ENCODE results near the gene TMEM120A.

TMEM120A gene

DNA sequence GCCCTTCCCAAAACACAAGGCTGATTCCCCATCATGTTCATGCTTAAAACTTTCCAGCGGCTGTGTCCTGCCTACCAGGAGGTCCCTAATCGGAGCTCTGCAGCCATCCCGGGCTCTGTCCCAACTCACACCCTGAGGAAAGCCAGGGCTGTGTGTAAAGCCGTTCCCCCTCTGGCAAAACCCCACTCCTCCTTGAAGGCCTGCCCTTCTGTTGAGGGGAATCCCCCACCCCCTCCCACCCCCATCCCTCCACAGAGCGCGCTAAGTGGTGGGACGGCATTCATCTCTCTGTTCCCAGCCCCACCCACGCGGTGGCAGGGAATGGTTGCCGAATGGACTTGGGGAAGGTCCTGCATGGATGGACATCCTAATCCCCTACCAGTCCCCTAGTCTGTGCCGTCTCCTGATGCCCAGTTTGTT, 667 bp upstream of the TMEM120A start:
- DNase-seq (ENCODE audit: low spot score): no peak

DNA sequence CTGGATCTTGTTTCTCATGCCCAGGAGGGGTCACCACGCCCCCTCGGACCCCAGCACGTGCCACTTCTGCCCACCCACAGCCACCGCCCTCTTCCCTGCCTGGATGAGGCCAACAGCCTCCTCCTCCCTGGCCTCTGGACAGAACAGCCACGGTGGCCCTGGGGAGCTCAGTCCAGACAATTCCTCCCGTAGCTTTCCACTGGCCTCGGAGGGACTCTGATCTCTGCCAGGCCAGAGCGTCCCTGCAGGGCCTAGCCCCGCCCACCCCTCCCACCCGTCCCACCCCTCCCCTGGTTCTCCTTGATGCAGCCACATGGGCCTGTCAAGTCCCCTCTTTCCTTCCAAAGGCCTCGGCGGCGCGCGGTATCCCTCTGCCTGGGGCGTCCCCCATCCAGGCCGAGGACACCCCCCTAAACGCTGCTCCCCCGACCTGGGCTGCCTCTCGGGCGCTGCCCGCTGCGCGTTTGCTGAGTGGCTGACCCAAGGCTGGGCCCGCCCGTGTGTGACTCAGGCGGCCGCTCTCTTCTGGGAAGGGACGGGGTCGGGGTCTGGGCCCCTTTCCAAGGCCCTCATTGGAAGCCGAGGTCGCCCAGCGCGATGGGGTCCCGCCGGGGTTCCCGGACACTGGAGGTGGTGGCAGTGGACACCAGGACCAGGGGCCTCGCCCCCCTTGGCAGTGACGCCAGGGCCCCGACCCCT, 557 bp downstream of the TMEM120A start:
- peak; percentile 90 for DNase-seq (ENCODE audit: low spot score)

GRCh38 chr7:75992083-75992755, 2.2 kb downstream of the TMEM120A start:
- DNase-seq (ENCODE audit: low spot score): peak; percentile 1

DNA sequence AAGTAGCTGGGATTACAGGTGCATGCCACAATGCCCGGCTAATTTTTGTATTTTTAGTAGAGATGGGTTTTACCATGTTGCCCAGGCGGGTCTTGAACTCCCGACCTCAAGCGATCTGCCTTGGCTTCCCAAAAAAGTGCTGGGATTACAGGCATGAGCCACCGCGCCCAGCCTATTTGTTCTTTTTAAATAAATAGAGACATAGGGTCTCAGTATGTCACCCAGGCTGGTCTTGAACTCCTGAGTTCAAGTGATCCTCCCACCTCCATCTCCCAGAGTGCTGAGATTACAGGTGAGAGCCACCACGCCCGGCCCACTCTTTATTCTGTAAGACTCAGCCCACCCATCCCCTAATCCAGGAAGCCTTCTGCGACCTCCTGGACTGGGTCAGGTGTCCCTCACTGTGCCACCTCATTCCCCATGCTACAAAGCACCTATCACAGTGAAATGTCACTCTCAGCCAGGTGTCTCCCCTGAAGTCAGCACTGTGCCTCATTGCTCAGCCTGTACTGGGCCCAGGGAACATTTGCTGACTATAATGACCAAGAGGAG, 2.8 kb downstream of the TMEM120A start:
- no peak for DNase-seq (ENCODE audit: low spot score)

GRCh38 chr7:75989500-75990388, 4.7 kb downstream of the TMEM120A start:
- no peak for DNase-seq (ENCODE audit: low spot score)

GRCh38 chr7:75988568-75989499, 5.6 kb downstream of the TMEM120A start:
- no peak for DNase-seq (ENCODE audit: low spot score)

- DNase-seq (ENCODE audit: low spot score): no peak
These were observed 6.4 kb downstream of the TMEM120A start for GRCh38 chr7:75987805-75988567.

DNA sequence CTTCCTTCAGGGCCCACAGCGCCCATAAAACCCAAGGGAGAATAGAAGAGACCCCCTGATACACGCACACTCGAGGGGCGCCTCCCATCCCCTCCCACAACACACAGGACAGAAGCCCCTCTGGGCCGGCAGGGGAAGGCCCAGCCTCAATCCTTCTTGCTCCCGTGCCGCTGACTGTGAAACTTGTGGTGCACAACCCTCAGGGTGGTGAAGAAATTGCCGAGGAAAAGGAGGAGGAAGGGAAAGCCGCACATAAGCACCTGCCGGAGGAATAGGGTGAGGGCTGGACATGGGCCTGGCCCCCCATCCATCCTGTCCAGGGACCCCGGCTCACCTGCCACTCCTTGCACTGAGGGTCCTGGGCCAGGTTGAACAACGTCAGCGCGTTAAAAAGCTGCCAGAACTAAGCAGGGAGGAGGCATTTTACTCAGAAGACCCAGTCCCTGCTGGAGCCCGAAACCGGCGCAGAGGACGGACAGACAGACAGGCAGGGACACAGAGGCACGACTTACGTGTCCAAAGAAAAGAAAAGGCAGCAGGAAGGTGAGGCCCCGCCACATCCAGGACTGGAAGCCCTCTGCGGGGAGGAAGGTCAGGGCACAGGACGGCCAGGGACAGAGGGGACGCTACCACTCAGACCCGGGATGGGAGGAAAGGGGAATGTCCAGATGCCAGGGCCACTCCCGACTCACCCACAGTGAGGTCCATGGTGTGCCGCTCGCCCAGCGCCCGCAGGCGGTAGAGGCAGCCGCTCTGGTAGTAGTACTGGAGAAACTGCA, 7.2 kb downstream of the TMEM120A start:
- DNase-seq (ENCODE audit: low spot score): no peak

DNA sequence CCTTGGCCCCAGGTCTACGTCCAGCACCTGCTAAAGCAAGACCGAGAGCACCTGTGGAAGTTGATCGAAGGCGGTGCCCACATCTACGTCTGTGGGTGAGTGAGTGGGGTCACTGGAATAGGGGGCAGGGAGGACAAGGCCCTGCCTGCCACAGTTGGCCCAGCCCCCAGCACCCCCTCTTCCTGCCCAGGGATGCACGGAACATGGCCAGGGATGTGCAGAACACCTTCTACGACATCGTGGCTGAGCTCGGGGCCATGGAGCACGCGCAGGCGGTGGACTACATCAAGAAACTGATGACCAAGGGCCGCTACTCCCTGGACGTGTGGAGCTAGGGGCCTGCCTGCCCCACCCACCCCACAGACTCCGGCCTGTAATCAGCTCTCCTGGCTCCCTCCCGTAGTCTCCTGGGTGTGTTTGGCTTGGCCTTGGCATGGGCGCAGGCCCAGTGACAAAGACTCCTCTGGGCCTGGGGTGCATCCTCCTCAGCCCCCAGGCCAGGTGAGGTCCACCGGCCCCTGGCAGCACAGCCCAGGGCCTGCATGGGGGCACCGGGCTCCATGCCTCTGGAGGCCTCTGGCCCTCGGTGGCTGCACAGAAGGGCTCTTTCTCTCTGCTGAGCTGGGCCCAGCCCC, 8.1 kb downstream of the TMEM120A start:
- no peak for DNase-seq (ENCODE audit: low spot score)

GRCh38 chr7:75985518-75986146, 8.8 kb downstream of the TMEM120A start:
- no peak for DNase-seq (ENCODE audit: low spot score)

DNA sequence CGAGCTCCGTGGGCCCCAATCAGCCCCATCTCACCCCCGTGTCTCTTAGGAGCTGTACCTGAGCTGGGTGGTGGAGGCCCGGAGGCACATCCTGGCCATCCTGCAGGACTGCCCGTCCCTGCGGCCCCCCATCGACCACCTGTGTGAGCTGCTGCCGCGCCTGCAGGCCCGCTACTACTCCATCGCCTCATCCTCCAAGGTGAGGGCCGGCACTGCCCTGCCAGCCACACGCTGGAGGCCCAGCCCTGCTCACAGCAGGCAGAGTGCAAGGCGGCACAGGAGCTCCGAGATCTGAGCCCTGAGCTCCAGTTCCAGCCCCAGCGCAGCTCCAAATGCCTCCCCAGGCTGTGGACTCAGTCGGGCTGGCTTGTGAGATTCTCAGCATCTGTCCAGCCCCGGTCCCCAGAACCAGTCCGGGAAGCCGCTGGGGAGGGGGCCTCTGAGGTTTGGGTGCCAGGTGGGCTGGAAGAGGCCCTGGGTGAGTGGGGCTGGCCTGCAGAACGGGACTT, 9.3 kb downstream of the TMEM120A start:
- no peak for DNase-seq (ENCODE audit: low spot score)

DNA sequence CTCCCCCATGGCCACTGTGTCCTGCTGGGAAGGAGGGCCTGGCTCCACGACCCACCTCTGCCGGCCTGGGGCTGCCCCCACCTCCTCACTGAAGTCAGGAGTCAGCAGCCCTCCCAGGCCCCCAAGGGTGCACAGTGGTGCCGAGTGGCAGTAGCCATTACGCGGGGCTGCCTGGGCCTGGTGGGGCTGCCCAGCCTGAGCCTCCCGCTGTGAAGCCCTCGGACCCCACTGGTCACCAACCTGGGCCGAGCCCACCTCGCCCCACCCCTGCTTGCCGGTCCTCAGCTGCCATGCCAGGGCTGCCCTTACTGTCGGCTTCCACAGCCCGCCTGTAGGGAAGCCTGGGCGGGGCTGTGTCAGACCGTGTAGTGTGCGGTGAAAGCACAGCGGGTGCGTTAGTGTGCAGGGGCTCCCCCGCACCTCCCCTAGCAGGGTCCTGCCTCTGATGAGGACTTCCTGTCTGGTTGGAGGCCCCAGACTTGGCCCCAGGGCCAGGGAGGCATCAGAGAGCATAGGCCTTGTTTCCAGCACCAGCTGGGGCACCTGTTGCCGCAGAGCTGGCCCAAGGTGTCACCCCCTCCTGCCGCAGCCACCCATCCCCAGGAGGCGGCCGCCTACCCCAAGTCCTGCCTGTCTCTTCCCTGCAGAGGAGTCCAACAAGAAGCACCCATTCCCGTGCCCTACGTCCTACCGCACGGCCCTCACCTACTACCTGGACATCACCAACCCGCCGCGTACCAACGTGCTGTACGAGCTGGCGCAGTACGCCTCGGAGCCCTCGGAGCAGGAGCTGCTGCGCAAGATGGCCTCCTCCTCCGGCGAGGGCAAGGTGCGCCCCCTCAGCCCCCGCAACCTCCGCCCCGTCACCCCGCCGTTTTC, 10.0 kb downstream of the TMEM120A start:
- no peak for DNase-seq (ENCODE audit: low spot score)

DNA sequence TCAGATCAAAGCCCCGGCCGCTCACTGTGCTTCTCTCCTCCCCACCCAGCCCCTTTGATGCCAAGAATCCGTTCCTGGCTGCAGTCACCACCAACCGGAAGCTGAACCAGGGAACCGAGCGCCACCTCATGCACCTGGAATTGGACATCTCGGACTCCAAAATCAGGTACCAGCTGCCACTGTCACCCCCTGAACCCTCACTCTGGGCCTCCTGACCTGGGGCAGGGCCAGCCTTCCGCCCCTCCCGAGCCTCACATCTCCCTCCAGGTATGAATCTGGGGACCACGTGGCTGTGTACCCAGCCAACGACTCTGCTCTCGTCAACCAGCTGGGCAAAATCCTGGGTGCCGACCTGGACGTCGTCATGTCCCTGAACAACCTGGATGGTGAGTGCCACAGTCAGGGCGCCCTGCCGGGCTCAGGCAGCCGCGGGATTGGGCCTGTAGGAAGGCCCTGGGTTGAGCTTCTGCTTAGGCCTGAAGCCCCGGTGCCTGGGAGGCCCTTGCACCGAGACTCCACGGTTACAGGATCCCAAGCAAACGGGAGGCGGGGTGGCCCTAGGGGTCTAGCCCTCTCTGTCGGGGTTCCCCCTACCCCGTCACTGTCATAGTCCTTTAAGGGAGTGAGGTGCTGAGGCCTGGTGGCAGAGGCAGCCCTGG, 10.8 kb downstream of the TMEM120A start:
- no peak for DNase-seq (ENCODE audit: low spot score)

GRCh38 chr7:75982306-75983064, 11.9 kb downstream of the TMEM120A start:
- DNase-seq (ENCODE audit: low spot score): no peak

GRCh38 chr7:75981453-75982305, 12.7 kb downstream of the TMEM120A start:
- DNase-seq (ENCODE audit: low spot score): no peak

GRCh38 chr7:75981203-75981452, 13.3 kb downstream of the TMEM120A start:
- no peak for DNase-seq (ENCODE audit: low spot score)

Measured in GM03348 (cell line).